ENCODE data around the gene HOXB4.
"Not testable (repeated sequence)": the region's sequence is repeated elsewhere in the genome, so short reads cannot be mapped to it uniquely, and the experiment has no call there.

HOXB4 gene

DNA sequence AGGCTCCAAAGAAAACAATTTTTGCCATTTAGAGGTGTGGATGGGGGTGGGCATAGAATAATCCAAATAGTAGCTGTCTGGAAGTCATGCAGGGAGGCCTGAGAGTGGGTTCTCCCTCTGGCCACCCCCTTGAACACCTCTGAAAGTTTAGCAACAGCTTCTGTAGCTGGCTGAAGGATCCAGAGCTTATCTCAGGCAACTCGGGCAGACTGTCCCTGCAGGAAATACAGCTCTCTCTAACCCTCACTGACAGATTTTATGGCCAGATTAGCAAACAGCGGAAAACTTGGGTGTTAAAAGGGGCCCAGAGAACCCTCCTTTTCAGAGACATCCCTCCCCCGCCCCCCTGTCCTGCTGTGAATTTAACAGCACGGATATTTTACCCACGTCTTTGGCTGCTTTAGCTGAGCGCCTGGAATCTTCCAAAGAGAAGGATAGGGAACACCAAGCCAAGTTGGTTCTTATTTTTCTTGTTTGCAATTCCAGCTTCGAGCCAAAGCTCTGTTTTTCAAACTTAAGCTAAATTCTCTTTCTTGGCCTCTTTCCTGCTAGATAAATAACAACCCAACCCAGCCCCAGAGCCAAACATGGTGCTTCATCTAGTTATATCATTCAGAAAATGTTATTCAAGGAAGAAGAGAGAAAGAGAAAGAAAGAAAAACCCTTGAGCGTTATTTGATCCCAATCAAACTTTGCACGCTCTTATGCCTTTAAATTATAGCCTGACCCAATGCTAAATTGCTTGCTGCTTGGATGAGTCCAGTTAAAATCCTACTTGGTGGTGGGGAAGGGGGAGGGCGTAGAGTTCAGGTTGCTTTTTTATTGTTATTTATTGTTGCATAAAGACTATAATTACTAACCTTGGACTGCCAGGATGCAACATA lies 31.0 kb downstream of the HOXB4 start:
- DNase-seq (ENCODE audit: low spot score), result peak; percentile 47

DNA sequence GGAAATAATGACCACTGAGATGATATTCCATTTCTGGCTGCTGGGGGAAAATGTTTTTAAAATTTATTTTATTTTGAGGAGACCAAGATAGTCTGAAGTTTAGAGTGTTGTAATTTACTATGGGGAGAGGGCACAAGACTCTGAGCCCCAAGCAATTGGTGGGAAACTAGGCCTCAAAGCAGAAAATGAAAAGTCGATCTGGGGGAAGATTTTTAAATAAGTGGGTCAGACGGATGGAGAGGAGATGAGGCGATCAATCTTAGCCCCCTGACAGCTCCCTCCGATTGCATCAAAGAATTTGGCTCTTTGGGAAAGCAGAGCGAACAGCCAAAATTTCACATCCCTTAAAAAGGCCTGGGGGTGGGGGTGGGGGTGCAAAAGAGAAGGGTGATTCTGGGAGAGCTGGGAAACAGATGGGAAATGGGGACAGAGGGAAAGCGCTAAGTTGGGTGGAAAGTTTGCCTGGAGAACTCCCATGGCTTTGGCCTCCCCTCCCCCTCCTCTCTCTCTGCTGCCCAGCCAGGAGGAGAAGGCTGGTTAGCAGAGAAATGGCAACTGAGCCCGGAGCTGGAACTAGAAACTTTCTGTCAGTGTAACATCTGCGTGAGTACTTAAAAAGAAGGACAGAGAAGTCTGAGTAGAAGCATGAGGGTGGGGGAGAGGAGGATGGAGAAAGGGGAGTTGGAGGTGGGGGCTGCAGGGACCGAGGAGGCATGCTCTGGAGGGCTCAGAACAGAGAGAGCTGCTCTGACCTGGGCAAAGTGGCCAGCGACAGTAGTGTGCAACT lies 31.8 kb downstream of the HOXB4 start:
- no peak for DNase-seq (ENCODE audit: low spot score)

- no peak for DNase-seq (ENCODE audit: low spot score)
These were observed 32.6 kb downstream of the HOXB4 start for GRCh38 chr17:48545539-48545938.

DNA sequence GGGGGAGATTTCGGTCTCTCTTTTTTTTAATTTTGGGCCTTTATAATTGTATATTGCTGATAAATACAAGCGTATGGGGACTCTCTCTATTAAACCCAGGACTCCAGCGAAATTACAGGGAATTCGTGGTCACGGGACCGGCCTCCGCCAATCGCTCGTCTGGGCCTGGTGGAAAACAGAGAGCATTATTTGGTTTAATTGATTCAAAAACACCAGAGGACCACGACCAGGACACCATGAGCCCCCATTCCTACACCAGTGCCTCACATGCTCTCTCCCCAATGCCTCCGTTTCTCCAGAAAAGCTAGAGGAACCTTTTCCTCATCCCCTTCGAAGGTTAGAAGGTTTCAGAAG lies 33.2 kb downstream of the HOXB4 start, which contains the start of gene HOXB2:
TSS of gene HOXB2 (minus strand) at position 88 of the 354 bp plus-strand sequence. CDS start 198 bp downstream, outside the sequence.
- peak; percentile 53 for DNase-seq (ENCODE audit: low spot score)

- peak; percentile 48 for DNase-seq (ENCODE audit: low spot score)
These were observed 33.7 kb downstream of the HOXB4 start for GRCh38 chr17:48544349-48545021.

GRCh38 chr17:48543854-48544348 lies 34.2 kb downstream of the HOXB4 start:
- DNase-seq (ENCODE audit: low spot score), result no peak

DNA sequence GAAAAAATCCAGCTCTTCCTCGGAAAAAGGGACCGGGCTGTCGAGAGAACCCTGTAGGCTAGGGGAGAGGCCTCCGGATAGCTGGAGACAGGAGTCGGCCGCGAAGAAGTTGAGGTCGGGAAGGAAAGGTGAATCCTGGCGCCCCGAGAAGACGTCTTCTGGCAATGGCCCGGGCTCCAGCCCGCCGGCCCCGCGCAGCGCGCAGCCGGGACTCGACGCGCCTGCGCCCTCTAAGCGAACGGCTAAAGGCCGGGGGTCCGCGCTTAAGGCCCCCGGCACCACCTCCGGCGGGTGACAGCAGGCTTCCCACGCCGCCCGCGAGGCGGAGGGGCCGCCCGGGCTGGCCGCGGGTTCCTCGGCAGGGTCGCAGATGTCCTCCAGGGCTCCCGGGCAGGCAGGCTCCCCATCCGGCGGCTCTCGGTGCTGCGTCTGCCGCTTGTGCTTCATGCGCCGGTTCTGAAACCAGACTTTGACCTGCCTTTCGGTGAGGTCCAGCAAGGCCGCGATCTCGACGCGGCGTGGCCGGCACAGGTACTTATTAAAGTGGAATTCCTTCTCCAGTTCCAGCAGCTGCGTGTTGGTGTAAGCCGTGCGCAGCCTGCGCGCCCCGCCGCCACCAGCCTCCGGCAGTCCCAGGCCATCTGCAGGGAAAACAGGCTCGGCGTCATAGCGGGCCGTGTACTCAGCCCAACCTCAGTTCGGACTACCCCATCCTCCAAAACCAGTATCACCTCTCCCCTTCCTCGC lies 34.9 kb downstream of the HOXB4 start:
- no peak for DNase-seq (ENCODE audit: low spot score)

GRCh38 chr17:48542698-48543106 lies 35.4 kb downstream of the HOXB4 start:
- no peak for DNase-seq (ENCODE audit: low spot score)

DNA sequence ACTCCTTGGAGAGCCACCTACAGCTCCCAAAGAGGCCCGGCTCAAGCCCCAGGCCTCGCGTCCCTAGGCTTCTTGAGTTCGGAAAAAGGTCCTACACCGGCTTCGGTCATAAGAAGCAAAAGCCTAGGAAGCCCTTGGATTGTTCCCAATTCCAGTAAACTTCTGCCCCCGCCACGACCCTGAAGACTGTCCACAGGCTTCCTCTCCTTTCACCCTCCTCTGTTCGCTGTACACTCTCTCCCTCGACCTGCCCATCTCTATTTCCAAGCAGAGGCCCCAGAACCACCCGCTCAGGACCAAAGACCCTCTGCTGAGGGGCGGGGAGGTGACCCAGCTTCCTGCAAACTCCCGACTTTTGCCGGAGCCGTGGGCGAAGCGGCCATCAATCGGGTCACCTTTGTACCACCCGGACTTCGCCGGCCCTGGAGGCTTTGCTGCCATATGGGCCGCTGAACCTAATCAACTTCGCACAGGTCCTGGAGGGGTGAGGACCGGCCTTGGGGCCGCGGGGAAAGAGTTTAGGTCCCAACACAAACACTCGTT lies 36.0 kb downstream of the HOXB4 start:
- no peak for DNase-seq (ENCODE audit: low spot score)

DNA sequence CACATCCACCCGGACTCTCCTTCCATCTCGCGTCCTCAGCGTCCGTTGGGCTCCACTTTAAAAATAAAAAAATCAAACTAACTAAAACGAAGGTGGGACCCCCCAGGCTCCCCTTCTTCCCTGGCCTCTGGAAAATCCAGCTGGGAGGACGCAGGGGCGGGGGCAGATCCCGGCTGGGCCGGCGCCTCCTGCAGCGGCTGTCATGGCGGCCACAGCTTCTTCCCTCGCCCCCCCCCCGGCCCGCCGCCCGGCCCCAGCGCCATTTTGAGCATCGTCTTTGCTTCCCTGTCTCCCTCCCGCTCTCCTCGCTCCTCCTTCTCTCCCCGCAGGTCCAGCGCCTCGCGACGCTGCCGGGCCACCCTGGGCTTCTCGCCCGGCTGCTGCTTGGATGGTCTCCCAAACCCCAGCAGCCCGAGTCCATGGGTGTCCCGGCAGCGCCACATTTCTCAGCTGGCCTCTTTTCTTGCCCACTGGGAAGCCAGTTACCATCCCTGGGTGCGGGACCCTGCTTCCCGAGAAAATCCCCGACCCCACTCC lies 36.5 kb downstream of the HOXB4 start:
- peak; percentile 51 for DNase-seq (ENCODE audit: low spot score)

DNA sequence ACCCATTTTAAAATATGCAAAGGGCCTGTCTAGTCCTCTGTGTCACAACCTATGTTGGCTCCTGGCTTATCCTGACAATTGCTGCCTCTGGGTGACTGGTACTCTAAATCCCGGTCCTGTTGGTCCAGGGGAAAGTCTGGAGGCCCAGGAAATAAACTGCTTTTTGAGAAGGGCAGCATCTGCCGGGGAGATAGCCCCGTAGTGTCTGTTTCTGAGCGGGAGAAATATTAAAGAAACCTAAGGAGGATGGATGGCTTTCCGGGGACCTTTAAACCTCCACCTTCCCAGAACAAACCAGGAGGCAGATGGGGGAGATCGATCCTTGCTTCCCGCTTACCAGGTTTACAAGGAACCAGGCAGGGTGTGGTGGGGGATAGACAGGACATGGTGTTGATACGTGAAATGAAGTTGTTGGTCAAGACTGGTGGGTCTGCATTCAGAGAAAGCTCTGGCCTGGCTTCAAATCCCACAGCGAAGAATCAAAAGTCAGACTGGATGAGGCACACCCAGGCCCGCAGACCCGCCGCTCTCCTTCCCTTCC lies 37.0 kb downstream of the HOXB4 start:
- DNase-seq (ENCODE audit: low spot score), result no peak

- DNase-seq (ENCODE audit: low spot score), result no peak
These were observed 37.9 kb downstream of the HOXB4 start for GRCh38 chr17:48540213-48540612.

DNA sequence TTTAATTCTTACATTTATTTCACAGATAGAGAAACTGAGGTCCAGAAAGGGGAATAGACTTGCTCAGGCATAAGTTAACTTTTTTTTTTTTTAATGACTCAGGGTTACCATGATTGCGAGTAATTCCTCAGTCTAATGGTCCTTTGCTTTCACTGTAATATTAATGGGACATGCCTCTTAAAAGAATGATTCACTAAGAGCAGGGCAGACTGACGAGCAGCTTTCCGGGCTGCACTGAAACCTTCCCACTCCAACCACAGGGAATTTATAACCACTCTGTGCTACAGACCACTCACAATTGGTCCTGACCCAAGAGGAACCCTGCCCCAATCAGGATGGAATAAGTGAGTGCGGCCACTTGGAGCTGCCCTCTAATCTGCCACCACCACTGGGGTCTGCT lies 39.0 kb downstream of the HOXB4 start:
- DNase-seq (ENCODE audit: low spot score), result no peak

- no peak for DNase-seq (ENCODE audit: low spot score)
These were observed 40.8 kb downstream of the HOXB4 start for GRCh38 chr17:48537316-48537715.

- DNase-seq (ENCODE audit: low spot score), result not testable (repeated sequence)
These were observed 42.2 kb downstream of the HOXB4 start for GRCh38 chr17:48535793-48536559.

DNA sequence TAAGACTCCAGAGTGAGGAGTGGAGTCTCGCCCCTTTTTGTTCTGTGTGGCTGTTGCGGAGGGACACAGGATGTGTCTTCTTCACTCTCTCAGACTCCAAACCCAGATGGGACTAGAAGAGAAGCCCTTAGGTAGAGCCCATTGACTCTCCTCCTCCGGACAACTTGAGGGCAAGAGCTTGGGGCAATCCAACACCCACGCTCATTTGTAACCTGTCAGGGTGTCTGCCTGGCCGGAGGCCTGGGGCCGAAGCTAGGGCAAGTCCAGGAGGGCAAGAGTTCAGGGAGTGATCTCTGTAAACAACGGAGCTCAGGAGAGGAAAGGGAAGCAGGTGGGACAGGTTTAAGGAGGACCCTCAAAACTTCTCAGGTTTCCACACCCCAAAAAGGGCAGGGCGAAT lies 45.9 kb downstream of the HOXB4 start:
- DNase-seq (ENCODE audit: low spot score), result no peak

DNA sequence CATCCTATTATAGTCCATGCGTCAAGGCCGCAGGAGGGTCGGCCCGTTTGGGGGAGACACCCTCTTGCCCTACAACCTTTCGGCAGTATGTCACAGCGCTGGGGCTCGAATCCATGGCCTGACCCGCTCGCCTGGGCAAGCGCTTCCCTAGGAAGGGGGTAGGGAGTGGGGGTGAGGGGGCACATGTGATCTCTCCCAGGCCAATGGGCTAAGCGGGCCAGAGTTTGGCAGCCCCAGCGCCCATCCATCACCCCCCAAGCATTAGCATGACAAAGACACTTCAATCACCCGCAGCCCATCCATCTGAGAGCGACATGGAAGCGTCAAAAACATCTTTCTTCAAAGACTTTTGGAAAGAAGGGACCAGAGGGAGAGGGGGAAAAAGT lies 47.3 kb downstream of the HOXB4 start, which contains the start of gene HOXB1:
TSS of gene HOXB1 (minus strand) at position 125 of the 386 bp plus-strand sequence. CDS start at position 18, 107 bp downstream.
- DNase-seq (ENCODE audit: low spot score), result no peak

- no peak for DNase-seq (ENCODE audit: low spot score)
These were observed 47.8 kb downstream of the HOXB4 start for GRCh38 chr17:48530208-48530886.

DNA sequence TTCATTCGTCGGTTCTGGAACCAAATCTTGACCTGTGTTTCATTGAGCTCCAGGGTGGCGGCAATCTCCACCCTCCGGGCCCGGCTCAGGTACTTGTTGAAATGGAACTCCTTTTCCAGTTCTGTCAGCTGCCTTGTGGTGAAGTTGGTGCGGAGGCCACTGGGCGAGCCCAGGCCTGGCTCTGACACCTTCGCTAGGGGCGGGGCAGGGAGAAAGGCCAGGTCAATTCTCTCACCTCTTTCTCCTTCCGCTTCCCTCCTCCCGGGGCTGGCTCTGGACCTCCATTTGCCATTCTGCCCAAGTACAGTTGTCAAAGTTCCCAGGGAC lies 48.5 kb downstream of the HOXB4 start:
- no peak for DNase-seq (ENCODE audit: low spot score)

All from pons (tissue), 1 donor.